GM12878 (cell line): ENCODE measurements around the gene RPS6KC1.

Source experiments
- BCL3 ChIP-seq: IDR thresholded peaks from 2 replicates; pipeline ENCODE4 v1.6.1; 2011; ENCODE audit warnings: borderline replicate concordance, low read depth, mild to moderate bottlenecking, moderate library complexity, low read length; ENCODE audit not compliant: insufficient read depth, poor library complexity, severe bottlenecking
- CEBPB ChIP-seq, 2 experiments: fragments of 150-350 bp in 1 of 2; IDR thresholded peaks; 2 replicates each; pipeline ENCODE4 v1.6.1; 2012 to 2014; ENCODE audit warnings: low read depth in 2 of 2, low read length in 2 of 2, borderline replicate concordance in 1 of 2, inconsistent platforms in 1 of 2
- CREM ChIP-seq: IDR thresholded peaks from 2 replicates; pipeline ENCODE4 v1.6.1; 2014; ENCODE audit warnings: antibody characterized with exemption, low read depth
- CTCF ChIP-seq, 3 experiments: IDR thresholded peaks in 2 of 3; conservative IDR thresholded peaks in 1 of 3; 2 replicates each; pipeline ENCODE4 v1.5.1; 2011; ENCODE audit warnings: low read depth in 3 of 3, low read length in 3 of 3, mild to moderate bottlenecking in 3 of 3, control low read depth in 2 of 3, moderate library complexity in 2 of 3, inconsistent platforms in 1 of 3, mixed read lengths in 1 of 3; ENCODE audit not compliant: control insufficient read depth in 2 of 3, insufficient read depth in 1 of 3; ENCODE audit errors: extremely low read depth in 1 of 3
- EGR1 ChIP-seq, 2 experiments: IDR thresholded peaks; 1 replicate in 1 of 2; 2 replicates in 1 of 2; pipeline ENCODE4 v1.6.1; 2011 to 2012; ENCODE audit warnings: low read depth in 2 of 2, low read length in 2 of 2, borderline replicate concordance in 1 of 2, mild to moderate bottlenecking in 1 of 2, moderate library complexity in 1 of 2
- EP300 ChIP-seq, 2 experiments: fragments of 150-350 bp in 1 of 2; IDR thresholded peaks; 2 replicates each; pipeline ENCODE4 v1.6.1; 2011 to 2012; ENCODE audit warnings: low read depth in 2 of 2, low read length in 2 of 2, borderline replicate concordance in 1 of 2, improper control_type of control experiment in 1 of 2, inconsistent platforms in 1 of 2; ENCODE audit not compliant: control insufficient read depth in 1 of 2
- IKZF1 ChIP-seq: fragments of 450-650 bp; conservative IDR thresholded peaks from 2 replicates; pipeline ENCODE4 v1.6.1; 2017; ENCODE audit warnings: antibody characterized with exemption, mild to moderate bottlenecking
- IRF3 ChIP-seq: fragments of 450-650 bp; IDR thresholded peaks from 2 replicates; pipeline ENCODE4 v1.6.1; 2014; ENCODE audit warnings: mild to moderate bottlenecking
- MAX ChIP-seq: IDR thresholded peaks from 2 replicates; pipeline ENCODE4 v1.6.1; 2012; ENCODE audit warnings: low read depth, low read length, improper control_type of control experiment
- NR2C2 ChIP-seq: IDR thresholded peaks from 2 replicates; pipeline ENCODE4 v1.6.1; 2011; ENCODE audit warnings: borderline replicate concordance, low read depth; ENCODE audit not compliant: control insufficient read depth, insufficient read length
- RBBP5 ChIP-seq: fragments of 200-600 bp; sonication (generic); conservative IDR thresholded peaks from 2 replicates; pipeline ENCODE4 v1.6.1; 2016
- TCF12 ChIP-seq: IDR thresholded peaks from 2 replicates; pipeline ENCODE4 v1.6.1; 2011; ENCODE audit warnings: low read depth, mild to moderate bottlenecking, low read length
- ZBED1 ChIP-seq: IDR thresholded peaks from 2 replicates; pipeline ENCODE4 v1.6.1; 2016; ENCODE audit warnings: borderline replicate concordance

GRCh38 chr1:213273546-213273945 is 222.5 kb downstream of the RPS6KC1 start:
- TF ChIP-seq TCF12 = no peak
- TF ChIP-seq RBBP5 = no peak
- TF ChIP-seq CTCF (IDR thresholded peaks at IDR 0.05 in 2 of 3, conservative IDR thresholded peaks at IDR 0.05 in 1 of 3; ENCODE audit: control insufficient read depth in 2 of 3, extremely low read depth in 1 of 3, insufficient read depth in 1 of 3, low read depth in 3 of 3, low read length in 3 of 3) = no peak
- TF ChIP-seq IRF3 = no peak
- TF ChIP-seq EGR1 (IDR thresholded peaks at IDR 0.05; ENCODE audit: borderline replicate concordance in 1 of 2, low read depth in 2 of 2, low read length in 2 of 2) = no peak
- no peak for TF ChIP-seq BCL3
- no peak for TF ChIP-seq CEBPB (IDR thresholded peaks at IDR 0.05; ENCODE audit: borderline replicate concordance in 1 of 2, low read depth in 2 of 2, low read length in 2 of 2)
- no peak for TF ChIP-seq EP300 (IDR thresholded peaks at IDR 0.05; ENCODE audit: borderline replicate concordance in 1 of 2, control insufficient read depth in 1 of 2, low read depth in 2 of 2, low read length in 2 of 2)
- TF ChIP-seq CREM = no peak
- no peak for TF ChIP-seq ZBED1
- TF ChIP-seq MAX = no peak
- TF ChIP-seq IKZF1 = no peak
- no peak for TF ChIP-seq NR2C2
